Duodenal mucosa (tissue), 2 donors: ENCODE data around the gene RBM47.
"Not testable (repeated sequence)": the region's sequence is repeated elsewhere in the genome, so short reads cannot be mapped to it uniquely, and the experiment has no call there.

ENCODE experiments used
- H3K27ac ChIP-seq: one replicate; pipeline ENCODE4 v1.7.0; 2013; ENCODE audit warnings: low read depth, low read length
- H3K27me3 ChIP-seq, 2 donors: one replicate each; pipeline ENCODE4 v1.7.0; 2013; ENCODE audit warnings: low read length in 2 of 2, control low read depth in 1 of 2; ENCODE audit not compliant: insufficient read depth in 2 of 2, control insufficient read depth in 1 of 2
- H3K36me3 ChIP-seq, 2 donors: one replicate each; pipeline ENCODE4 v1.7.0; 2013; ENCODE audit warnings: low read length in 2 of 2, control low read depth in 1 of 2; ENCODE audit not compliant: insufficient read depth in 2 of 2, control insufficient read depth in 1 of 2
- H3K4me1 ChIP-seq, 2 donors: one replicate each; pipeline ENCODE4 v1.7.0; 2013; ENCODE audit warnings: low read length in 2 of 2, control low read depth in 1 of 2; ENCODE audit not compliant: insufficient read depth in 2 of 2, control insufficient read depth in 1 of 2
- H3K4me3 ChIP-seq, 2 donors: one replicate each; pipeline ENCODE4 v1.7.0; 2013; ENCODE audit warnings: low read length in 2 of 2, low read depth in 1 of 2
- H3K9ac ChIP-seq, 2 donors: one replicate each; pipeline ENCODE4 v1.7.0; 2013; ENCODE audit warnings: low read length in 2 of 2, low read depth in 1 of 2
- H3K9me3 ChIP-seq, 2 donors: one replicate each; pipeline ENCODE4 v1.7.0; 2013; ENCODE audit warnings: low read length in 2 of 2, control low read depth in 1 of 2; ENCODE audit not compliant: control insufficient read depth in 1 of 2

RBM47 gene

GRCh38 chr4:40651280-40651679, 21.6 kb upstream of the RBM47 start:
- no peak overlapping the region for H3K4me3 ChIP-seq
- H3K4me1 ChIP-seq = peaks cover 10 to 14% of the 10 kb centered on the region in 2 donors
- H3K9ac ChIP-seq = no peak overlapping the region
- no peaks in the 10 kb centered on the region for H3K9me3 ChIP-seq
- H3K27me3 ChIP-seq = no peaks in the 10 kb centered on the region
- H3K27ac ChIP-seq = no peak overlapping the region
- no peaks in the 10 kb centered on the region for H3K36me3 ChIP-seq

GRCh38 chr4:40649321-40649720, 19.7 kb upstream of the RBM47 start:
- Histone ChIP-seq H3K27ac (no peak overlapping the region), H3K4me1 (peaks cover 10 to 23% of the 10 kb centered on the region in 2 donors), H3K9me3 (no peaks in the 10 kb centered on the region)

GRCh38 chr4:40648742-40649281, 19.1 kb upstream of the RBM47 start:
- Histone ChIP-seq H3K4me3 (no peak overlapping the region), H3K4me1 (peaks cover 10 to 23% of the 10 kb centered on the region in 2 donors), H3K36me3 (no peaks in the 10 kb centered on the region), H3K9ac (no peak overlapping the region), H3K27ac (no peak overlapping the region), H3K27me3 (no peaks in the 10 kb centered on the region), H3K9me3 (no peaks in the 10 kb centered on the region)

More at GRCh38 chr4:40649321-40649720, 19.7 kb upstream of the RBM47 start:
- H3K27me3 ChIP-seq = no peaks in the 10 kb centered on the region
- H3K36me3 ChIP-seq = no peaks in the 10 kb centered on the region
- no peak overlapping the region for H3K9ac ChIP-seq
- no peak overlapping the region for H3K4me3 ChIP-seq

- peaks cover 10 to 23% of the 10 kb centered on the region in 2 donors for H3K4me1 ChIP-seq
- H3K36me3 ChIP-seq = no peaks in the 10 kb centered on the region
- H3K4me3 ChIP-seq = no peak overlapping the region
- no peaks in the 10 kb centered on the region for H3K27me3 ChIP-seq
- no peak overlapping the region for H3K9ac ChIP-seq
- H3K9me3 ChIP-seq = no peaks in the 10 kb centered on the region
- no peak overlapping the region for H3K27ac ChIP-seq
These were observed 18.5 kb upstream of the RBM47 start for GRCh38 chr4:40648131-40648530.

- no peaks in the 10 kb centered on the region for H3K27me3 ChIP-seq
- no peak overlapping the region for H3K4me3 ChIP-seq
- no peak overlapping the region for H3K27ac ChIP-seq
- no peak overlapping the region for H3K9ac ChIP-seq
- H3K9me3 ChIP-seq = no peaks in the 10 kb centered on the region
- H3K36me3 ChIP-seq = no peaks in the 10 kb centered on the region
- H3K4me1 ChIP-seq = peaks cover 10 to 23% of the 10 kb centered on the region in 2 donors
These were observed 15.9 kb upstream of the RBM47 start for GRCh38 chr4:40645586-40645985.

DNA sequence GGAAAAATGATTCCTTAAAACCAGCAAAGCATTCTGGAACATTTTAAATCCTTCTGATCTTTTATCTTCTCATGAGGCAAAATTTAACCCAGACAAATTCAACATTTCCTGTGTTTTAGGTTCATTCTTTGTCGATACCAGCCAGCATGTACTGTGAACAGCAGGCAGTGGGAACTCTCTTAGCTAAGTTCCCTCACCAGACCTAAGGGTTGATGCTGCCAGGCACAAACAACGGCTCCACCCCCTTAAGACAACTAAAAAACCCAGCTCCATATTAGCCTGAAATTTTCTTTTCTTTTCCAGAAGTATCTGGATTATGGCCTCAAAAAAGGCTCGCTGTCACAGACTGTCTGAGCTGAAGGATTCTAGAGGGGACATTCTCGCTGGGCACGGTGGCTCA, 2.4 kb upstream of the RBM47 start:
- no peaks in the 10 kb centered on the region for H3K36me3 ChIP-seq
- H3K4me1 ChIP-seq = peaks cover 0 to 3% of the 10 kb centered on the region in 2 donors
- no peaks in the 10 kb centered on the region for H3K27me3 ChIP-seq
- no peaks in the 10 kb centered on the region for H3K9me3 ChIP-seq
- no peak overlapping the region for H3K27ac ChIP-seq
- no peak overlapping the region for H3K9ac ChIP-seq
- H3K4me3 ChIP-seq = no peak overlapping the region

GRCh38 chr4:40630335-40631021, 814 bp upstream of the RBM47 start:
- Histone ChIP-seq H3K4me3 (peak overlapping the region; percentile 77 to 88), H3K9ac (peak overlapping the region in 1 of 2 donors; percentile 91), H3K27ac (peak overlapping the region; percentile 83), H3K4me1 (peaks cover 4 to 10% of the 10 kb centered on the region in 2 donors), H3K27me3 (no peaks in the 10 kb centered on the region), H3K36me3 (no peaks in the 10 kb centered on the region), H3K9me3 (no peaks in the 10 kb centered on the region)

GRCh38 chr4:40628888-40629287, 776 bp downstream of the RBM47 start:
- H3K4me3 ChIP-seq = peak overlapping the region; percentile 77 to 88
- H3K36me3 ChIP-seq = no peaks in the 10 kb centered on the region
- peaks cover 4 to 10% of the 10 kb centered on the region in 2 donors for H3K4me1 ChIP-seq
- H3K27ac ChIP-seq = peak overlapping the region; percentile 83
- H3K9ac ChIP-seq = peak overlapping the region; percentile 73 to 91
- no peaks in the 10 kb centered on the region for H3K27me3 ChIP-seq
- H3K9me3 ChIP-seq = no peaks in the 10 kb centered on the region

DNA sequence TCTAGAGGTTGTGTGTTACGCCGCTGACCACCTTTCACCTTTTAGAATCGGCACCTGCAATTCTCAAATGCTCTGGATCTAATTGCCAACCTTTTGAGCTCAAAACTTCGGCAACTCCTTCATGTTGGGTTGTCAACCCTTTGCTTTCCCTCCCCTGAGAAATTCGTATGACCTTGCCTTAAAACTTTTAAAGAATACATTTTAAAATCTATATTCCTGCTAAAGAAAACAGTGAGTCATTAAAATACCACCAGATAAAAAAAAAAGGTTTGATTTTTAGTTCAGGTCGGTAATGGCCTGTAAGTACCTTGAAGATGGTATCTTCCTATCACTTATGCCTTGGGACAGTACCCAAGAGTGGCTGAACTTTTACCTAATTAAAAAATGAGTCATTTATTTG, 1.3 kb downstream of the RBM47 start:
- not testable (repeated sequence) for H3K4me1 ChIP-seq, H3K27ac ChIP-seq, H3K9me3 ChIP-seq, H3K27me3 ChIP-seq, H3K36me3 ChIP-seq
- peak overlapping the region; percentile 3 to 47 for H3K9ac ChIP-seq
- peak overlapping the region; percentile 44 to 88 for H3K4me3 ChIP-seq

DNA sequence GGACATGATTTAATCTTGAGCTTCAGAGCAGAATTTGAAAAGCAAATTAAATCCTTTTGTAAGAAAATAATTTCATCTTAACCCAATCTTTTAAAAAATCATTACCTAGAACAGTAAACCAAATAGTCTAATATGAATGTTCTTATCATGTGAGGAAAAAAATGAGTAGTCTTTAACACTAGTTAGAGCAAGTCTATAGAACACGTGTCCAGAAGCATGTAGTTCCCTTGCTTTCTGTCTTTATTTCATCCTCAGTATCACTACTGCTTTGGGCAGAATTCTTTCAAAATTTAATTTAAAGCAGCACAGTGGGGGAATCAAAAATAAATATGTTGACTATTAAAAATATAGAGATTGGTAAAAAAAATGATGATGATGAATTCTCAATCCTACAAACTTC, 2.1 kb downstream of the RBM47 start:
- no peaks in the 10 kb centered on the region for H3K36me3 ChIP-seq
- peak overlapping the region in 1 of 2 donors; percentile 39 for H3K4me3 ChIP-seq
- no peaks in the 10 kb centered on the region for H3K27me3 ChIP-seq
- H3K9ac ChIP-seq = peak overlapping the region in 1 of 2 donors; percentile 15
- no peaks in the 10 kb centered on the region for H3K9me3 ChIP-seq
- no peak overlapping the region for H3K27ac ChIP-seq
- H3K4me1 ChIP-seq = peaks cover 13 to 17% of the 10 kb centered on the region in 2 donors
